ENCODE measurements around the gene CNR1. TPM values are rescaled to one million over a fixed set of nuclear protein-coding genes. Genes with fewer than 3 reads are reported as not detected.

The CNR1 gene
- total RNA-seq, 1 experiment from 2014 or later: 2.0 TPM

DNA sequence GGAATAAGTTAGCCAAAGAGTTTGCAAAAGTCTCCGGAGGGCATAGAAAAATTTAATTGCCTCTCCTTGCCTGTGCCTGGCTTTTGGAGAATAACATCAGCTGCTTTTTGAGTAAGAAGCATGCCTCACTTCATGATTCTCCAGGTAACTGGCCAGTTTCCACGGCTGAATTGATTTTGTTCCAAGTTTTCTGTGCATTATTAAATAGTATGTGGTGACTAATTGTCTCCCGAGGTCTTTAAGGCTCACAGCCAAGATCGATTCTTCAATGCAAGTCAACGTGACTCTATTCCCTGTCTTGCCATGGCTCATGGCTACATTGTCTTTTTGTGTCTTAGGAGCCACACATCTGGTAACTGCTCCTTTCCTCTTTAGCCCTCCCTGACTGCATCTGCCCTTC is 54.2 kb downstream of the CNR1 start:
- DNase-seq (ENCODE audit: low read depth, low spot score): no peak
- in situ Hi-C loops (cut with HindIII; ENCODE audit: low pct_unique_long_range_greater_than_20kb, low sequenced_read_pairs): no loop called here

DNA sequence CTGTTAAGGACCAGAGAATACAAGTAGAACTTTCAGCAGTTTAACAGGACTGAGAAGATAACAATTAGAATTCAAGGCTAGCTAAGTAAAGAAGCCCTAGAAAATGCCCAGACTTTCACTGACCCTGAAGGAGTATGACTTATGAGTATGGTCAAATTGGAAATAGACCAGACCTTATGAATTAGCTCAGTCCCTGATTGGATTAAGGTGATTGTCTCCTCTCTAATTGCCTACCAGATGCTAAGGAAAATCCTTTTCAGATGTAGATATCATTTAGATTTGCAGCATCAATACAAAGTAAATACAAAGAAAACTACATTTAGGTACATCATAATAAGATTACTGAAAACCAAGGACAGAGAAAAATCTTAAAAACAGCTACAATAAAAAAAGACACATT is 58.9 kb downstream of the CNR1 start:
- in situ Hi-C loops (cut with HindIII; ENCODE audit: low pct_unique_long_range_greater_than_20kb, low sequenced_read_pairs): no loop called here
- no peak for DNase-seq (ENCODE audit: low read depth, low spot score)

DNA sequence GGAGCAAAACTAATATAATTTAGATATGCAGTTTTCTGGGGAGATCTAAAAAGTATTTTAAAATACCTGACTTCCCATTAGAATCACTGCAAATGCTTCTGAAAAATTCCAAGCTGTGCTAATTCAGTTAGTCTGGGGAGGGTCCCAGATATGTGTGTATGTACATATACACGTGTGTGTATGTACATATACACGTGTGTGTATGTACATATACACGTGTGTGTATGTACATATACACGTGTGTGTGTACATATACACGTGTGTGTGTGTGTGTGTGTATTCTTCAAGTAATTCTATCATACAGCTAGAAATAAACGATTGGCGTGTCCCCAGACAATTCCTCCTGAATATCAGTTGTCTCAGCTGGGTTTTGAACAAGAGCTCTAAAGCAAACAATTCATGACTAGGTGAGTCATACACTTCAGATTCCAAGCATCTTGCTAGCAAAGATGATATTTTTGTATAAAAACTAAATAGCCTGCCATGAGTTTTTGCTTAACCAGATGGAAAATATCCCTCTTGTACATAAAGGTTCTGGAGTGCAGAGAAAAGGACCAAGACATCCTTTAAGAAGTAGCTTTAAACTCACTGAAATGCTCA is 60.3 kb downstream of the CNR1 start:
- in situ Hi-C loops (cut with HindIII; ENCODE audit: low pct_unique_long_range_greater_than_20kb, low sequenced_read_pairs): no loop called here
- no peak for DNase-seq (ENCODE audit: low read depth, low spot score)

Other genes with a start within 250 kb of the CNR1 start
- gene SPACA1, start 118.5 kb downstream of the CNR1 start, total RNA-seq (2014; rRNA removed; shearing (Covaris generic)): not detected in 2 replicates